HepG2 (cell line): ENCODE data around the gene WDR47. TPM values are rescaled to one million over a fixed set of nuclear protein-coding genes. Genes with fewer than 3 reads are reported as not detected.
A peak's percentile ranks its signal among the peaks of the same experiment; 100 is the strongest.

ENCODE experiments used
- ATAC-seq: fragments of 200-7000 bp; cut with Tn5 transposase; 3 replicates; pipeline ENCODE4 v1.9.1; 2020; ENCODE audit warnings: mild to moderate bottlenecking, moderate library complexity
- BruUV-seq: library from RNA; stranded (reverse); fragments of 400-500 nt; replicated peaks from 2 replicates; lab custom pipeline; 2021; lab: Mats Ljungman, UMichigan
- CTCF ChIA-PET: fragments of 300-600 bp; formaldehyde crosslinking; extraction: SDS; loops from one replicate; lab custom pipeline; 2021; ENCODE audit warnings: low total read pairs, inconsistent platforms, low intra/inter-chr PET ratio; lab: Yijun Ruan, JAX
- POLR2A ChIA-PET: fragments of 350-600 bp; sonication (Branson Sonifier 250); formaldehyde crosslinking; loops from one replicate; lab custom pipeline; 2020; ENCODE audit warnings: antibody characterized with exemption, inconsistent platforms; lab: Yijun Ruan, JAX
- DNase-seq: peaks from one replicate; pipeline ENCODE4 v3.0.0-alpha.2; 2015; ENCODE audit warnings: low spot score
- FAIRE-seq: peaks from 3 replicates; lab custom pipeline; 2011; peaks lifted over from hg19 to GRCh38; lab: Jason Lieb, UNC
- H2AFZ ChIP-seq: one replicate; pipeline ENCODE4 v1.6.1; 2011; ENCODE audit warnings: low read length, inconsistent platforms
- H3K27ac ChIP-seq: fragments of 300-600 bp; 3 replicates; pipeline ENCODE4 v1.8.0; 2011; ENCODE audit warnings: mixed run types, mild to moderate bottlenecking, mixed read lengths, low read length, inconsistent platforms; ENCODE audit not compliant: insufficient read depth; ENCODE audit errors: extremely low read length
- H3K27me3 ChIP-seq, 2 experiments: fragments of 200-600 bp in 1 of 2; 2 replicates in 1 of 2; 3 replicates in 1 of 2; pipeline versions ENCODE4 v1.6.0 to v1.8.0; 2011; ENCODE audit warnings: low read length in 2 of 2, mild to moderate bottlenecking in 2 of 2, moderate library complexity in 2 of 2, inconsistent platforms in 1 of 2; ENCODE audit not compliant: insufficient read depth in 2 of 2, control insufficient read depth in 1 of 2
- H3K36me3 ChIP-seq, 2 experiments: fragments of 200-600 bp in 1 of 2; replicated peaks in 1 of 2; 2 replicates in 1 of 2; 3 replicates in 1 of 2; pipeline versions ENCODE4 v1.5.1 to v1.8.0; 2011; ENCODE audit warnings: low read length in 2 of 2, inconsistent platforms in 1 of 2; ENCODE audit not compliant: insufficient read depth in 2 of 2, control insufficient read depth in 1 of 2
- H3K4me1 ChIP-seq: 2 replicates; pipeline ENCODE4 v1.5.1; 2012; ENCODE audit warnings: low read length, inconsistent platforms; ENCODE audit not compliant: insufficient read depth
- H3K4me2 ChIP-seq: 2 replicates; pipeline ENCODE4 v1.6.0; 2011; ENCODE audit warnings: low read depth, low read length, inconsistent platforms
- H3K4me3 ChIP-seq, 3 experiments: fragments of 200-600 bp in 1 of 3; sonication (generic), shearing (Covaris generic) in 1 of 3; replicated peaks in 1 of 3; 2 replicates each; pipeline ENCODE4 v1.5.1; 2011 to 2016; ENCODE audit warnings: low read length in 3 of 3, inconsistent platforms in 2 of 3, low read depth in 2 of 3, mild to moderate bottlenecking in 2 of 3, control low read depth in 1 of 3, mixed read lengths in 1 of 3; ENCODE audit not compliant: insufficient read depth in 1 of 3
- H3K79me2 ChIP-seq: one replicate; pipeline ENCODE4 v1.6.1; 2011; ENCODE audit warnings: low read length, inconsistent platforms; ENCODE audit not compliant: insufficient read depth
- H3K9ac ChIP-seq: 2 replicates; pipeline ENCODE4 v1.6.0; 2011; ENCODE audit warnings: mild to moderate bottlenecking, low read depth, low read length, inconsistent platforms; ENCODE audit not compliant: insufficient read depth
- H3K9me3 ChIP-seq: 2 replicates; pipeline ENCODE4 v1.5.1; 2012; ENCODE audit warnings: mild to moderate bottlenecking, low read length
- H4K20me1 ChIP-seq: 2 replicates; pipeline ENCODE4 v1.6.0; 2011; ENCODE audit warnings: inconsistent platforms, mild to moderate bottlenecking, low read length, moderate library complexity; ENCODE audit not compliant: insufficient read depth
- HNF4A ChIP-seq: sonication (generic); formaldehyde crosslinking; IDR thresholded peaks from 2 replicates; pipeline ENCODE4 v1.4.0; 2020; ENCODE audit warnings: missing genetic modification reagents
- NFKBIZ ChIP-seq: IDR thresholded peaks from 2 replicates; pipeline ENCODE4 v1.6.1; 2018; ENCODE audit warnings: missing genetic modification reagents, missing compliant biosample characterization
- PRPF4 ChIP-seq: fragments of 200-400 bp; formaldehyde crosslinking; IDR thresholded peaks from 2 replicates; pipeline ENCODE4 v1.6.1; 2016; ENCODE audit warnings: low read length, low read depth; ENCODE audit not compliant: poor library complexity, severe bottlenecking
- RBM39 ChIP-seq: fragments of 200-400 bp; formaldehyde crosslinking; IDR thresholded peaks from one replicate; pipeline ENCODE4 v1.6.1; 2018; ENCODE audit warnings: antibody characterized with exemption, mild to moderate bottlenecking, low read depth, low read length; ENCODE audit not compliant: poor library complexity, severe bottlenecking
- SALL1 ChIP-seq: sonication (generic); formaldehyde crosslinking; IDR thresholded peaks from 2 replicates; pipeline ENCODE4 v1.8.0; 2022; ENCODE audit warnings: mild to moderate bottlenecking, missing genetic modification reagents
- SNRNP70 ChIP-seq: fragments of 200-400 bp; formaldehyde crosslinking; IDR thresholded peaks from 2 replicates; pipeline ENCODE4 v1.6.1; 2017; ENCODE audit warnings: mild to moderate bottlenecking, low read depth, low read length, moderate library complexity
- SOX13 ChIP-seq, 3 experiments: fragments of 450-650 bp in 1 of 3; sonication (generic) in 1 of 3; formaldehyde crosslinking in 1 of 3; IDR thresholded peaks in 2 of 3; conservative IDR thresholded peaks in 1 of 3; 2 replicates each; pipeline versions ENCODE4 v1.5.0 to v1.6.1; 2016 to 2020; ENCODE audit warnings: antibody characterized with exemption in 1 of 3, mild to moderate bottlenecking in 1 of 3, missing compliant biosample characterization in 1 of 3, missing genetic modification reagents in 1 of 3, moderate library complexity in 1 of 3
- SOX6 ChIP-seq, 2 experiments: fragments of 450-650 bp in 1 of 2; sonication (generic) in 1 of 2; formaldehyde crosslinking in 1 of 2; IDR thresholded peaks; 2 replicates each; pipeline versions ENCODE4 v1.4.0 to v1.6.1; 2017 to 2020; ENCODE audit warnings: antibody characterized with exemption in 1 of 2, mild to moderate bottlenecking in 1 of 2, missing genetic modification reagents in 1 of 2
- ZFY ChIP-seq: sonication (generic); formaldehyde crosslinking; IDR thresholded peaks from 2 replicates; pipeline ENCODE4 v1.4.0; 2020; ENCODE audit warnings: missing genetic modification reagents
- ZNF296 ChIP-seq: sonication (generic); formaldehyde crosslinking; conservative IDR thresholded peaks from 2 replicates; pipeline ENCODE4 v1.5.0; 2020; ENCODE audit warnings: mild to moderate bottlenecking, missing genetic modification reagents
- ZNF333 ChIP-seq: sonication (generic); formaldehyde crosslinking; IDR thresholded peaks from 2 replicates; pipeline ENCODE4 v1.4.0; 2020; ENCODE audit warnings: mild to moderate bottlenecking, missing genetic modification reagents, borderline replicate concordance
- ZNF577 ChIP-seq: sonication (generic); formaldehyde crosslinking; IDR thresholded peaks from 2 replicates; pipeline ENCODE4 v1.4.0; 2020; ENCODE audit warnings: mild to moderate bottlenecking, low read depth, missing genetic modification reagents, borderline replicate concordance
- ZNF7 ChIP-seq: IDR thresholded peaks from 2 replicates; pipeline ENCODE4 v1.6.1; 2016; ENCODE audit warnings: missing biosample characterization, missing genetic modification reagents
- ZNF788 ChIP-seq: sonication (generic); formaldehyde crosslinking; IDR thresholded peaks from 2 replicates; pipeline ENCODE4 v1.5.0; 2020; ENCODE audit warnings: mild to moderate bottlenecking, missing genetic modification reagents, borderline replicate concordance
- whole genome bisulfite sequencing: methylation state at CpG from one replicate; pipeline ENCODE4 v1.1.6; 2017; ENCODE audit warnings: low lambda C conversion rate; 5-methylcytosine and 5-hydroxymethylcytosine counted together
- in situ Hi-C: cut with HindIII; loops from 2 replicates; pipeline ENCODE4 v1.10.0; 2017; ENCODE audit warnings: low pct_unique_long_range_greater_than_20kb; ENCODE audit not compliant: extremely low pct_ligation_motif_present
- intact Hi-C: fragments of 100-400 bp; cut with micrococcal nuclease; formaldehyde crosslinking; loops from one replicate; pipeline ENCODE4 v1.10.0; 2022; ENCODE audit not compliant: unreplicated experiment
- polyA plus RNA-seq, 8 experiments: library from polyadenylated mRNA; depleted of rRNA in 3 of 8; stranded (reverse) in 7 of 8; unstranded in 1 of 8; fragments of >200 nt; fragmentation: Illumina TruSeq in 4 of 8; extraction: Trizol in 4 of 8; gene quantifications; 2 replicates each; pipeline versions ENCODE4 v1.2.1 to v1.2.3, GENCODE V29; 2011 to 2016; ENCODE audit warnings: low read depth in 4 of 8, missing spikeins in 1 of 8, mixed read lengths in 1 of 8; ENCODE audit not compliant: insufficient read depth in 1 of 8
- total RNA-seq, 5 experiments: library from RNA; depleted of rRNA; stranded (reverse); fragments of >200 nt; fragmentation: Illumina TruSeq; extraction: Trizol; gene quantifications; 2 replicates each; pipeline ENCODE4 v1.2.3, GENCODE V29; 2016; ENCODE audit warnings: low read depth in 1 of 5
- TF ChIP-seq, protein P1 (sequence below): sonication (generic); formaldehyde crosslinking; IDR thresholded peaks from 2 replicates; pipeline ENCODE4 v1.4.0; 2020; ENCODE audit warnings: mild to moderate bottlenecking, missing genetic modification reagents, borderline replicate concordance
- TF ChIP-seq, protein P2 (sequence below): IDR thresholded peaks from 2 replicates; pipeline ENCODE4 v1.6.1; 2012; ENCODE audit warnings: low read length, improper control_type of control experiment

Gene WDR47
- total and polyA plus RNA-seq, 2 of the 13 experiments (the other 11 are each of a cell fraction or from before 2014, with no cell fraction given) = 4.3 to 5.9 TPM

DNA sequence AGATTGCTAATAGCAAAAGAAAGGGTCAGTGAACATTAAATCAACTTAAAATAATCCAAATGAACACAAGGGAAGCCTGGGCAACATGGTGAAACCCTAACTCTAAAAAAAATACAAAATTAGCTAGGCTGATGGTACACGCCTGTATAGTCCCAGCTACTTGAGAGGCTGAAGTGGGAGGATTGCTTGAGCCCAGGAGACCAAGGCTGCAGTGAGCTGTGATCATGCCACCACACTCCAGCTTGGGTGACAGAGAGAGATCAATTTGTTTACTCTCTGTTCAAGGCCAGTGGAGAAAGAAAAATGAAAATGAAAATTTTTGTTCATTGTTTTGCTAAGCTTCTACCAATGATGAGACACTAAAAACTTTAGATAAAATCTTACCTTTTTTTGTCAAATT, 24.8 kb downstream of the WDR47 start:
- no TSS peak for BruUV-seq
- no peak overlapping the region for H3K4me3 ChIP-seq
- no peaks in the 10 kb centered on the region for H3K27me3 ChIP-seq
- DNase-seq (no peak), ATAC-seq (peak; percentile 40; the same call in 2 of the 3 replicates), FAIRE-seq (no peak)
- ChIA-PET POLR2A (interaction anchor here (0.7 kb wide), 1 partner anchor 83 kb away, joined by 3 read pairs; no protein-coding TSS in a partner anchor), CTCF (no interaction called here)
- H3K4me2 ChIP-seq = no peak overlapping the region
- no peaks in the 10 kb centered on the region for H3K79me2 ChIP-seq
- no peak overlapping the region for H3K27ac ChIP-seq
- H3K9ac ChIP-seq = no peak overlapping the region
- H2AFZ ChIP-seq = no peak overlapping the region
- WGBS = 92% methylated on average over 1 of the region's 1 CpG
- intact Hi-C loops = no loop called here
- peaks cover 1 to 8% of the 10 kb centered on the region in 2 experiments; a peak in 2 of 5 replicates for H3K36me3 ChIP-seq
- H4K20me1 ChIP-seq = no peaks in the 10 kb centered on the region
- in situ Hi-C loops = no loop called here
- no peaks in the 10 kb centered on the region for H3K9me3 ChIP-seq
- peaks cover 8% of the 10 kb centered on the region for H3K4me1 ChIP-seq
- 0 out of 2 replicates have a peak, but pooled peaks have one; percentile 7 for TF ChIP-seq HNF4A
- TF ChIP-seq PRPF4 = no peak
- no peak for TF ChIP-seq ZNF788 (CRISPR knock-in tag)
- no peak for TF ChIP-seq SNRNP70
- TF ChIP-seq SALL1 = peak; percentile 82
- no peak for TF ChIP-seq ZNF296 (CRISPR knock-in tag)
- TF ChIP-seq SOX6 (IDR thresholded peaks at IDR 0.05) = no peak
- peak; percentile 44; the same call in 1 of the 2 replicates for TF ChIP-seq SOX6 (CRISPR knock-in tag; IDR thresholded peaks at IDR 0.05)
- TF ChIP-seq, protein P1, sequence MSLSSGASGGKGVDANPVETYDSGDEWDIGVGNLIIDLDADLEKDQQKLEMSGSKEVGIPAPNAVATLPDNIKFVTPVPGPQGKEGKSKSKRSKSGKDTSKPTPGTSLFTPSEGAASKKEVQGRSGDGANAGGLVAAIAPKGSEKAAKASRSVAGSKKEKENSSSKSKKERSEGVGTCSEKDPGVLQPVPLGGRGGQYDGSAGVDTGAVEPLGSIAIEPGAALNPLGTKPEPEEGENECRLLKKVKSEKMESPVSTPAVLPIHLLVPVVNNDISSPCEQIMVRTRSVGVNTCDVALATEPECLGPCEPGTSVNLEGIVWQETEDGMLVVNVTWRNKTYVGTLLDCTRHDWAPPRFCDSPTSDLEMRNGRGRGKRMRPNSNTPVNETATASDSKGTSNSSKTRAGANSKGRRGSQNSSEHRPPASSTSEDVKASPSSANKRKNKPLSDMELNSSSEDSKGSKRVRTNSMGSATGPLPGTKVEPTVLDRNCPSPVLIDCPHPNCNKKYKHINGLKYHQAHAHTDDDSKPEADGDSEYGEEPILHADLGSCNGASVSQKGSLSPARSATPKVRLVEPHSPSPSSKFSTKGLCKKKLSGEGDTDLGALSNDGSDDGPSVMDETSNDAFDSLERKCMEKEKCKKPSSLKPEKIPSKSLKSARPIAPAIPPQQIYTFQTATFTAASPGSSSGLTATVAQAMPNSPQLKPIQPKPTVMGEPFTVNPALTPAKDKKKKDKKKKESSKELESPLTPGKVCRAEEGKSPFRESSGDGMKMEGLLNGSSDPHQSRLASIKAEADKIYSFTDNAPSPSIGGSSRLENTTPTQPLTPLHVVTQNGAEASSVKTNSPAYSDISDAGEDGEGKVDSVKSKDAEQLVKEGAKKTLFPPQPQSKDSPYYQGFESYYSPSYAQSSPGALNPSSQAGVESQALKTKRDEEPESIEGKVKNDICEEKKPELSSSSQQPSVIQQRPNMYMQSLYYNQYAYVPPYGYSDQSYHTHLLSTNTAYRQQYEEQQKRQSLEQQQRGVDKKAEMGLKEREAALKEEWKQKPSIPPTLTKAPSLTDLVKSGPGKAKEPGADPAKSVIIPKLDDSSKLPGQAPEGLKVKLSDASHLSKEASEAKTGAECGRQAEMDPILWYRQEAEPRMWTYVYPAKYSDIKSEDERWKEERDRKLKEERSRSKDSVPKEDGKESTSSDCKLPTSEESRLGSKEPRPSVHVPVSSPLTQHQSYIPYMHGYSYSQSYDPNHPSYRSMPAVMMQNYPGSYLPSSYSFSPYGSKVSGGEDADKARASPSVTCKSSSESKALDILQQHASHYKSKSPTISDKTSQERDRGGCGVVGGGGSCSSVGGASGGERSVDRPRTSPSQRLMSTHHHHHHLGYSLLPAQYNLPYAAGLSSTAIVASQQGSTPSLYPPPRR (CRISPR knock-in tag) = no peak
- TF ChIP-seq, protein P2, sequence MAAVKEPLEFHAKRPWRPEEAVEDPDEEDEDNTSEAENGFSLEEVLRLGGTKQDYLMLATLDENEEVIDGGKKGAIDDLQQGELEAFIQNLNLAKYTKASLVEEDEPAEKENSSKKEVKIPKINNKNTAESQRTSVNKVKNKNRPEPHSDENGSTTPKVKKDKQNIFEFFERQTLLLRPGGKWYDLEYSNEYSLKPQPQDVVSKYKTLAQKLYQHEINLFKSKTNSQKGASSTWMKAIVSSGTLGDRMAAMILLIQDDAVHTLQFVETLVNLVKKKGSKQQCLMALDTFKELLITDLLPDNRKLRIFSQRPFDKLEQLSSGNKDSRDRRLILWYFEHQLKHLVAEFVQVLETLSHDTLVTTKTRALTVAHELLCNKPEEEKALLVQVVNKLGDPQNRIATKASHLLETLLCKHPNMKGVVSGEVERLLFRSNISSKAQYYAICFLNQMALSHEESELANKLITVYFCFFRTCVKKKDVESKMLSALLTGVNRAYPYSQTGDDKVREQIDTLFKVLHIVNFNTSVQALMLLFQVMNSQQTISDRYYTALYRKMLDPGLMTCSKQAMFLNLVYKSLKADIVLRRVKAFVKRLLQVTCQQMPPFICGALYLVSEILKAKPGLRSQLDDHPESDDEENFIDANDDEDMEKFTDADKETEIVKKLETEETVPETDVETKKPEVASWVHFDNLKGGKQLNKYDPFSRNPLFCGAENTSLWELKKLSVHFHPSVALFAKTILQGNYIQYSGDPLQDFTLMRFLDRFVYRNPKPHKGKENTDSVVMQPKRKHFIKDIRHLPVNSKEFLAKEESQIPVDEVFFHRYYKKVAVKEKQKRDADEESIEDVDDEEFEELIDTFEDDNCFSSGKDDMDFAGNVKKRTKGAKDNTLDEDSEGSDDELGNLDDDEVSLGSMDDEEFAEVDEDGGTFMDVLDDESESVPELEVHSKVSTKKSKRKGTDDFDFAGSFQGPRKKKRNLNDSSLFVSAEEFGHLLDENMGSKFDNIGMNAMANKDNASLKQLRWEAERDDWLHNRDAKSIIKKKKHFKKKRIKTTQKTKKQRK = no peak
- peak; percentile 78 for TF ChIP-seq ZNF7 (CRISPR knock-in tag)
- TF ChIP-seq ZNF577 (CRISPR knock-in tag) = no peak
- TF ChIP-seq RBM39 = no peak
- no peak for TF ChIP-seq ZNF333 (CRISPR knock-in tag)
- no peak for TF ChIP-seq NFKBIZ (CRISPR knock-in tag)
- TF ChIP-seq ZFY (CRISPR knock-in tag) = no peak
- no peak for TF ChIP-seq SOX13 (IDR thresholded peaks at IDR 0.05)
- peak in 1 of 2 experiments; percentile 13; a peak in 1 of 4 replicates for TF ChIP-seq SOX13 (CRISPR knock-in tag; conservative IDR thresholded peaks at IDR 0.05 in 1 of 2, IDR thresholded peaks at IDR 0.05 in 1 of 2)
